H1 (cell line): ENCODE data around the gene PRDX2. TPM values are rescaled to one million over a fixed set of nuclear protein-coding genes. Genes with fewer than 3 reads are reported as not detected.
A peak's percentile ranks its signal among the peaks of the same experiment; 100 is the strongest.

Experiments
- CTCF ChIA-PET: fragments of 300-600 bp; sonication (Branson Sonifier 250); formaldehyde crosslinking; loops from one replicate; lab custom pipeline; 2021; ENCODE audit not compliant: partially characterized antibody; lab: Charles Lee
- POLR2A ChIA-PET: fragments of 300-600 bp; sonication (Branson Sonifier 250); formaldehyde crosslinking; loops from one replicate; lab custom pipeline; 2021; ENCODE audit warnings: inconsistent platforms; ENCODE audit not compliant: partially characterized antibody; lab: Charles Lee
- DNase-seq, 2 experiments: peaks; one replicate each; pipeline versions ENCODE4 v3.0.0 to v3.0.0-alpha.2; 2010 to 2022; ENCODE audit warnings: low spot score in 2 of 2, low read depth in 1 of 2, mixed read lengths in 1 of 2
- FAIRE-seq: peaks from 2 replicates; lab custom pipeline; 2011; peaks lifted over from hg19 to GRCh38; lab: Jason Lieb, UNC
- H2AFZ ChIP-seq: 2 replicates; pipeline ENCODE4 v1.8.1; 2012; ENCODE audit warnings: low read length, inconsistent platforms
- H2AK5ac ChIP-seq: 2 replicates; pipeline ENCODE4 v1.6.1; 2013; ENCODE audit warnings: low read depth, low read length
- H2BK120ac ChIP-seq: replicated peaks from 2 replicates; pipeline ENCODE3; 2013; ENCODE audit warnings: low read depth, low read length, inconsistent platforms
- H2BK12ac ChIP-seq: 2 replicates; pipeline ENCODE4 v1.6.1; 2013; ENCODE audit warnings: low read depth, low read length
- H2BK15ac ChIP-seq: 2 replicates; pipeline ENCODE4 v1.6.1; 2013; ENCODE audit warnings: low read length
- H2BK20ac ChIP-seq: 2 replicates; pipeline ENCODE4 v1.6.1; 2013; ENCODE audit warnings: low read length
- H2BK5ac ChIP-seq: 2 replicates; pipeline ENCODE4 v1.6.1; 2013; ENCODE audit warnings: low read depth, low read length
- H3K14ac ChIP-seq: 2 replicates; pipeline ENCODE4 v1.6.1; 2013; ENCODE audit warnings: inconsistent platforms; ENCODE audit not compliant: insufficient read length
- H3K18ac ChIP-seq: 2 replicates; pipeline ENCODE4 v1.6.1; 2013; ENCODE audit warnings: low read length; ENCODE audit errors: extremely low read depth
- H3K23ac ChIP-seq: 2 replicates; pipeline ENCODE4 v1.6.1; 2013; ENCODE audit warnings: inconsistent platforms; ENCODE audit not compliant: insufficient read length
- H3K23me2 ChIP-seq: 2 replicates; pipeline ENCODE4 v1.6.1; 2013; ENCODE audit warnings: low read depth, low read length
- H3K27ac ChIP-seq: 2 replicates; pipeline ENCODE4 v1.6.1; 2011; ENCODE audit warnings: low read depth, low read length, inconsistent platforms
- H3K27me3 ChIP-seq, 4 experiments: replicated peaks in 1 of 4; 1 replicate in 1 of 4; 2 replicates in 3 of 4; pipeline versions ENCODE4 v1.6.1 to v1.8.1; 2011 to 2013; ENCODE audit warnings: low read length in 3 of 4, mild to moderate bottlenecking in 3 of 4, inconsistent platforms in 2 of 4, mixed read lengths in 2 of 4, moderate library complexity in 1 of 4; ENCODE audit not compliant: control insufficient read depth in 3 of 4, insufficient read depth in 3 of 4; ENCODE audit errors: extremely low read depth in 1 of 4
- H3K36me3 ChIP-seq, 4 experiments: 2 replicates each; pipeline versions ENCODE4 v1.6.1 to v1.8.1; 2011 to 2013; ENCODE audit warnings: mild to moderate bottlenecking in 4 of 4, low read length in 3 of 4, moderate library complexity in 2 of 4, control low read depth in 1 of 4, inconsistent platforms in 1 of 4; ENCODE audit not compliant: insufficient read depth in 4 of 4, control insufficient read depth in 2 of 4
- H3K4ac ChIP-seq: replicated peaks from 2 replicates; pipeline ENCODE3; 2013; ENCODE audit warnings: low read length, low read depth, mixed read lengths, inconsistent platforms; ENCODE audit not compliant: insufficient read length
- H3K4me1 ChIP-seq, 4 experiments: replicated peaks in 1 of 4; 1 replicate in 1 of 4; 2 replicates in 3 of 4; pipeline versions ENCODE4 v1.6.1 to v1.8.1; 2011 to 2013; ENCODE audit warnings: low read length in 3 of 4, inconsistent platforms in 2 of 4, mixed read lengths in 1 of 4; ENCODE audit not compliant: insufficient read depth in 4 of 4, control insufficient read depth in 3 of 4
- H3K4me2 ChIP-seq, 2 experiments: 2 replicates each; pipeline versions ENCODE4 v1.6.1 to v1.8.1; 2011 to 2013; ENCODE audit warnings: low read depth in 2 of 2, low read length in 2 of 2, control low read depth in 1 of 2, inconsistent platforms in 1 of 2, mild to moderate bottlenecking in 1 of 2; ENCODE audit not compliant: insufficient read depth in 1 of 2
- H3K4me3 ChIP-seq, 4 experiments: fragments of 200-600, 300-600 bp in 1 of 4; sonication (generic), shearing (Covaris generic), sonication (Bioruptor Twin) in 1 of 4; 2 replicates each; pipeline versions ENCODE4 v1.5.1 to v1.8.1; 2011 to 2016; ENCODE audit warnings: low read length in 4 of 4, low read depth in 3 of 4, control low read depth in 2 of 4, inconsistent platforms in 2 of 4, mild to moderate bottlenecking in 2 of 4, mixed read lengths in 1 of 4, moderate library complexity in 1 of 4; ENCODE audit not compliant: insufficient read depth in 2 of 4; ENCODE audit errors: extremely low read depth in 1 of 4
- H3K56ac ChIP-seq: replicated peaks from 2 replicates; pipeline ENCODE3; 2013; ENCODE audit warnings: low read depth, mild to moderate bottlenecking, mixed read lengths, low read length, inconsistent platforms; ENCODE audit not compliant: insufficient read length
- H3K79me1 ChIP-seq: 2 replicates; pipeline ENCODE4 v1.6.1; 2013; ENCODE audit warnings: low read depth, low read length, control low read depth
- H3K79me2 ChIP-seq, 2 experiments: 2 replicates each; pipeline versions ENCODE4 v1.6.1 to v1.8.1; 2012 to 2013; ENCODE audit warnings: low read length in 2 of 2, mild to moderate bottlenecking in 2 of 2, inconsistent platforms in 1 of 2; ENCODE audit not compliant: insufficient read depth in 2 of 2, control insufficient read depth in 1 of 2
- H3K9ac ChIP-seq, 4 experiments: replicated peaks in 1 of 4; 1 replicate in 1 of 4; 2 replicates in 3 of 4; pipeline versions ENCODE4 v1.6.1 to v1.8.1; 2011 to 2013; ENCODE audit warnings: low read depth in 3 of 4, low read length in 3 of 4, control low read depth in 2 of 4, mild to moderate bottlenecking in 2 of 4, moderate library complexity in 2 of 4, inconsistent platforms in 1 of 4; ENCODE audit errors: extremely low read depth in 1 of 4
- H3K9me3 ChIP-seq, 2 experiments: 2 replicates each; pipeline versions ENCODE4 v1.6.1 to v1.8.1; 2012 to 2013; ENCODE audit warnings: mild to moderate bottlenecking in 2 of 2, moderate library complexity in 2 of 2, control low read depth in 1 of 2, inconsistent platforms in 1 of 2, low read depth in 1 of 2, low read length in 1 of 2, mixed read lengths in 1 of 2; ENCODE audit not compliant: insufficient read depth in 2 of 2
- H4K20me1 ChIP-seq, 2 experiments: replicated peaks in 1 of 2; 2 replicates each; pipeline versions ENCODE3 to v1.8.1; 2011 to 2013; ENCODE audit warnings: inconsistent platforms in 2 of 2, low read length in 2 of 2, mild to moderate bottlenecking in 1 of 2; ENCODE audit not compliant: insufficient read depth in 2 of 2, control insufficient read depth in 1 of 2
- H4K5ac ChIP-seq: 2 replicates; pipeline ENCODE4 v1.6.1; 2013; ENCODE audit warnings: low read length, low read depth, mixed read lengths, inconsistent platforms; ENCODE audit not compliant: insufficient read length
- H4K8ac ChIP-seq: 2 replicates; pipeline ENCODE4 v1.8.0; 2013; ENCODE audit warnings: mild to moderate bottlenecking, moderate library complexity, low read length, inconsistent platforms; ENCODE audit not compliant: insufficient read depth; ENCODE audit errors: extremely low read depth
- H4K91ac ChIP-seq: replicated peaks from 2 replicates; pipeline ENCODE3; 2013; ENCODE audit warnings: low read length, mixed read lengths, inconsistent platforms; ENCODE audit not compliant: insufficient read length
- NRF1 ChIP-seq: IDR thresholded peaks from 2 replicates; pipeline ENCODE4 v1.6.1; 2011; ENCODE audit warnings: mild to moderate bottlenecking, low read depth, low read length, improper control_type of control experiment
- RFX5 ChIP-seq: IDR thresholded peaks from 2 replicates; pipeline ENCODE4 v1.6.1; 2011; ENCODE audit warnings: low read depth, low read length, improper control_type of control experiment, borderline replicate concordance
- SAP30 ChIP-seq: fragments of 300-600 bp; sonication (generic); IDR thresholded peaks from 2 replicates; pipeline ENCODE4 v1.7.1; 2012; ENCODE audit warnings: low read length, moderate library complexity, mild to moderate bottlenecking, inconsistent platforms; ENCODE audit not compliant: insufficient read depth, insufficient replicate concordance
- SIX5 ChIP-seq: IDR thresholded peaks from 2 replicates; pipeline ENCODE4 v1.6.1; 2011; ENCODE audit warnings: mild to moderate bottlenecking, low read depth, low read length
- WGBS, 2 experiments: shearing (Covaris generic) in 1 of 2; methylation state at CpG; one replicate each; pipeline versions ENCODE4 v1.1.6 to v1.1.7; 2013 to 2015; ENCODE audit warnings: low lambda C conversion rate in 2 of 2, mixed read lengths in 2 of 2, inconsistent platforms in 1 of 2, low coverage in 1 of 2, missing lambda C conversion rate in 1 of 2; ENCODE audit not compliant: insufficient replicate concordance in 2 of 2, insufficient coverage in 1 of 2, insufficient read length in 1 of 2; ENCODE audit errors: extremely low coverage in 1 of 2, missing lambda C conversion rate in 1 of 2; 5-methylcytosine and 5-hydroxymethylcytosine counted together
- polyA plus RNA-seq, 7 experiments: library from polyadenylated mRNA; depleted of rRNA in 3 of 7; stranded (reverse) in 5 of 7; unstranded in 2 of 7; fragments of >200 nt in 5 of 7; fragments of 200-250 nt in 2 of 7; gene quantifications; 1 replicate in 5 of 7; 2 replicates in 1 of 7; 4 replicates in 1 of 7; pipeline versions ENCODE4 v1.2.1 to v1.2.3, GENCODE V29; 2011 to 2013; ENCODE audit warnings: missing spikeins in 2 of 7, mixed read lengths in 2 of 7
- total RNA-seq: library from RNA; stranded (reverse); fragmentation: NEBNext Ultra II Directional; extraction: Animal tissue kit (Norgen Biotek cat#: 25700); gene quantifications from 2 replicates; pipeline ENCODE4 v1.2.1, GENCODE V29; 2021

PRDX2 gene
- total and polyA plus RNA-seq, 2 of the 8 experiments (the other 6 are each of a cell fraction or from before 2014, with no cell fraction given) = 380 to 748 TPM

- H3K9ac ChIP-seq = no peak overlapping the region; a peak in 1 of 7 replicates
- no peak for DNase-seq
- no peak overlapping the region for H2BK15ac ChIP-seq
- TF ChIP-seq NRF1 (no peak), SIX5 (no peak), RFX5 (no peak), SAP30 (peak; percentile 12)
- no peak overlapping the region for H2AK5ac ChIP-seq
- ChIA-PET CTCF (interaction anchor here (0.6 to 17.9 kb wide), 13 partner anchors 11 to 89 kb away, joined by 3 to 288 read pairs (median 5); partner anchors contain the start of gene JUNB), POLR2A (interaction anchor here (0.6 to 15.2 kb wide), 15 partner anchors 10 to 1359 kb away, joined by 3 to 317 read pairs (median 3); partner anchors contain the start of genes HOOK2, JUNB and TRIR)
- H2BK20ac ChIP-seq = no peak overlapping the region
- peak overlapping the region; percentile 46 for H4K91ac ChIP-seq
- peaks cover 0 to 4% (median under 1%) of the 10 kb centered on the region in 4 experiments; a peak in 2 of 7 replicates for H3K27me3 ChIP-seq
- no peaks in the 10 kb centered on the region for H3K9me3 ChIP-seq
- H3K4me2 ChIP-seq = peak overlapping the region; percentile 91 to 92
- H2AFZ ChIP-seq = peak overlapping the region; percentile 73; the same call in 1 of the 2 replicates
- no peak overlapping the region for H3K23ac ChIP-seq
- H2BK120ac ChIP-seq = no peak overlapping the region
- FAIRE-seq = no peak
- peak overlapping the region; percentile 85 to 98 (median 97) for H3K4me3 ChIP-seq
- WGBS, 2 experiments = 58% methylated on average over 22 of the region's 22 CpGs; no CpG with 5 or more reads in 1 of the 2 experiments
- H3K23me2 ChIP-seq = peaks cover 18% of the 10 kb centered on the region; the same call in 1 of the 2 replicates
- H4K5ac ChIP-seq = no peak overlapping the region
- no peak overlapping the region for H3K4ac ChIP-seq
- peaks cover 8 to 19% (median 14%) of the 10 kb centered on the region in 4 experiments; a peak in 7 of 8 replicates for H3K36me3 ChIP-seq
- H4K20me1 ChIP-seq = peaks cover 0 to 6% of the 10 kb centered on the region in 2 experiments
- H2BK12ac ChIP-seq = no peak overlapping the region
- H4K8ac ChIP-seq = no peak overlapping the region; the same call in 1 of the 2 replicates
- H3K4me1 ChIP-seq = peaks cover 0 to 20% (median 13%) of the 10 kb centered on the region in 4 experiments; a peak in 6 of 7 replicates
- peaks cover 7% of the 10 kb centered on the region for H3K79me1 ChIP-seq
- no peak overlapping the region for H2BK5ac ChIP-seq
- peak overlapping the region; percentile 11 for H3K56ac ChIP-seq
- H3K27ac ChIP-seq = 0 out of 2 replicates have a peak overlapping the region, but pooled peaks have one; percentile 3
- no peak overlapping the region for H3K14ac ChIP-seq
- no peak overlapping the region for H3K18ac ChIP-seq
- peaks cover 0 to 16% of the 10 kb centered on the region in 2 experiments; a peak in 2 of 4 replicates for H3K79me2 ChIP-seq
Measured at GRCh38 chr19:12802267-12803106, 887 bp upstream of the PRDX2 start.
